Liver (tissue), 9 donors: Measurements from ENCODE around the gene EPB41L4B. TPM values are rescaled to one million over a fixed set of nuclear protein-coding genes. Genes with fewer than 3 reads are reported as not detected.
A peak's percentile ranks its signal among the peaks of the same experiment; 100 is the strongest.

ENCODE experiments used
- DNase-seq: peaks from one replicate; pipeline ENCODE4 v3.0.0-alpha.2; 2017; ENCODE audit warnings: low spot score
- H3K27ac ChIP-seq, 2 donors: one replicate each; pipeline ENCODE4 v1.7.0; 2013; ENCODE audit warnings: inconsistent platforms in 2 of 2, low read length in 2 of 2, control low read depth in 1 of 2, low read depth in 1 of 2, mild to moderate bottlenecking in 1 of 2
- H3K27me3 ChIP-seq, 4 donors: one replicate each; pipeline versions ENCODE4 v1.6.1 to v1.7.0; 2013; ENCODE audit warnings: low read length in 3 of 4, inconsistent platforms in 1 of 4, mild to moderate bottlenecking in 1 of 4, moderate library complexity in 1 of 4; ENCODE audit not compliant: control insufficient read depth in 4 of 4, insufficient read depth in 4 of 4
- H3K36me3 ChIP-seq, 4 donors: one replicate each; pipeline versions ENCODE4 v1.6.1 to v1.7.0; 2013; ENCODE audit warnings: low read length in 3 of 4, mild to moderate bottlenecking in 3 of 4, low read depth in 1 of 4, moderate library complexity in 1 of 4; ENCODE audit not compliant: control insufficient read depth in 4 of 4, insufficient read depth in 3 of 4
- H3K4me1 ChIP-seq, 4 donors: one replicate each; pipeline versions ENCODE4 v1.6.1 to v1.7.0; 2013; ENCODE audit warnings: low read length in 3 of 4, mild to moderate bottlenecking in 3 of 4, moderate library complexity in 1 of 4; ENCODE audit not compliant: control insufficient read depth in 4 of 4, insufficient read depth in 4 of 4
- H3K4me3 ChIP-seq, 3 donors: one replicate each; pipeline versions ENCODE4 v1.6.1 to v1.7.0; 2013; ENCODE audit warnings: low read length in 3 of 3, control low read depth in 1 of 3, low read depth in 1 of 3, mild to moderate bottlenecking in 1 of 3
- H3K9ac ChIP-seq, 2 donors: one replicate each; pipeline ENCODE4 v1.7.0; 2013; ENCODE audit warnings: low read length in 2 of 2, mild to moderate bottlenecking in 2 of 2, moderate library complexity in 2 of 2, control low read depth in 1 of 2, low read depth in 1 of 2
- H3K9me3 ChIP-seq, 4 donors: one replicate each; pipeline versions ENCODE4 v1.6.1 to v1.7.0; 2013; ENCODE audit warnings: low read length in 3 of 4; ENCODE audit not compliant: control insufficient read depth in 4 of 4
- ATF3 ChIP-seq: IDR thresholded peaks from 2 replicates; pipeline ENCODE4 v1.6.1; 2016; ENCODE audit warnings: antibody characterized with exemption
- CTCF ChIP-seq: fragments of 150-350 bp; IDR thresholded peaks from 2 replicates; pipeline ENCODE4 v1.5.1; 2017; ENCODE audit warnings: improper control_type of control experiment, low read depth, low read length; ENCODE audit not compliant: missing input control
- EGR1 ChIP-seq, 2 donors: IDR thresholded peaks; 2 replicates each; pipeline ENCODE4 v1.6.1; 2016 to 2018; ENCODE audit warnings: antibody characterized with exemption in 2 of 2, low read depth in 2 of 2
- FOXA1 ChIP-seq: IDR thresholded peaks from 2 replicates; pipeline ENCODE4 v1.6.1; 2016; ENCODE audit warnings: antibody characterized with exemption
- FOXA2 ChIP-seq: IDR thresholded peaks from 2 replicates; pipeline ENCODE4 v1.6.1; 2016; ENCODE audit warnings: antibody characterized with exemption
- GABPA ChIP-seq, 2 donors: IDR thresholded peaks in 1 of 2; conservative IDR thresholded peaks in 1 of 2; 2 replicates each; pipeline ENCODE4 v1.6.1; 2016; ENCODE audit warnings: antibody characterized with exemption in 2 of 2, mild to moderate bottlenecking in 1 of 2, moderate library complexity in 1 of 2
- HNF4A ChIP-seq, 2 donors: conservative IDR thresholded peaks; 2 replicates each; pipeline ENCODE4 v1.6.1; 2016; ENCODE audit warnings: antibody characterized with exemption in 2 of 2, mild to moderate bottlenecking in 2 of 2
- HNF4G ChIP-seq: IDR thresholded peaks from 2 replicates; pipeline ENCODE4 v1.6.1; 2016; ENCODE audit warnings: antibody characterized with exemption
- JUND ChIP-seq, 2 donors: IDR thresholded peaks; 2 replicates each; pipeline ENCODE4 v1.6.1; 2016; ENCODE audit warnings: antibody characterized with exemption in 2 of 2
- MAX ChIP-seq: IDR thresholded peaks from 2 replicates; pipeline ENCODE4 v1.6.1; 2016; ENCODE audit warnings: antibody characterized with exemption
- NR2F2 ChIP-seq: IDR thresholded peaks from 2 replicates; pipeline ENCODE4 v1.6.1; 2016; ENCODE audit warnings: antibody characterized with exemption
- RAD21 ChIP-seq, 2 donors: IDR thresholded peaks; 2 replicates each; pipeline ENCODE4 v1.6.1; 2016; ENCODE audit warnings: antibody characterized with exemption in 2 of 2, mild to moderate bottlenecking in 2 of 2
- REST ChIP-seq: IDR thresholded peaks from 2 replicates; pipeline ENCODE4 v1.6.1; 2016; ENCODE audit warnings: antibody characterized with exemption, mild to moderate bottlenecking
- RXRA ChIP-seq, 2 donors: IDR thresholded peaks; 2 replicates each; pipeline ENCODE4 v1.6.1; 2017 to 2018; ENCODE audit warnings: antibody characterized with exemption in 2 of 2, mild to moderate bottlenecking in 1 of 2
- SP1 ChIP-seq: IDR thresholded peaks from 2 replicates; pipeline ENCODE4 v1.6.1; 2018; ENCODE audit warnings: antibody characterized with exemption, mild to moderate bottlenecking
- TAF1 ChIP-seq: conservative IDR thresholded peaks from 2 replicates; pipeline ENCODE4 v1.6.1; 2016; ENCODE audit warnings: antibody characterized with exemption, mild to moderate bottlenecking
- YY1 ChIP-seq: IDR thresholded peaks from 2 replicates; pipeline ENCODE4 v1.6.1; 2016; ENCODE audit warnings: antibody characterized with exemption, mild to moderate bottlenecking
- ZBTB33 ChIP-seq: IDR thresholded peaks from 2 replicates; pipeline ENCODE4 v1.6.1; 2016; ENCODE audit warnings: antibody characterized with exemption
- WGBS: extraction: QIAGEN DNeasy Blood & Tissue Kit; methylation state at CpG from one replicate; pipeline ENCODE4 v1.1.7; 2013; 5-methylcytosine and 5-hydroxymethylcytosine counted together
- polyA plus RNA-seq, 2 donors: library from polyadenylated mRNA; stranded (reverse) in 1 of 2; unstranded in 1 of 2; fragments of 200-250 nt in 1 of 2; fragments of >200 nt in 1 of 2; fragmentation: Nextera tagmentation in 1 of 2; extraction: Ambion mirVana in 1 of 2; gene quantifications; one replicate each; pipeline versions ENCODE4 v1.2.1 to v1.2.3, GENCODE V29; 2013 to 2015
- total RNA-seq, 2 donors: library from RNA; depleted of rRNA; stranded (reverse); fragments of >200 nt; gene quantifications; one replicate each; pipeline ENCODE4 v1.2.3, GENCODE V29; 2014
- donor health status: healthy.
- donor health status: healthy.
- donor health status: healthy.
- donor health status: healthy.
- donor health status: healthy.

EPB41L4B gene
- total and polyA plus RNA-seq, 4 donors, result 9.9 to 42.6 (median 23.9) TPM

GRCh38 chr9:109277451-109277850 is 43.4 kb downstream of the EPB41L4B start:
- WGBS, result 30% methylated on average over 9 of the region's 9 CpGs
- no peaks in the 10 kb centered on the region for H3K36me3 ChIP-seq
- H3K9ac ChIP-seq, result no peak overlapping the region
- peak; percentile 36 for DNase-seq
- H3K27me3 ChIP-seq, result no peaks in the 10 kb centered on the region
- H3K4me1 ChIP-seq, result peaks cover 10 to 54% (median 39%) of the 10 kb centered on the region in 4 donors
- TF ChIP-seq GABPA (IDR thresholded peaks at IDR 0.05 in 1 of 2, conservative IDR thresholded peaks at IDR 0.05 in 1 of 2), result peak in 1 of 2 donors; percentile 34
- TF ChIP-seq JUND (IDR thresholded peaks at IDR 0.05), result peak in 1 of 2 donors; percentile 69
- no peak for TF ChIP-seq CTCF
- TF ChIP-seq MAX, result peak; percentile 77
- peak; percentile 21 for TF ChIP-seq ATF3
- TF ChIP-seq YY1, result peak; percentile 28
- TF ChIP-seq REST, result peak; percentile 16
- no peak for TF ChIP-seq FOXA2
- peak in 1 of 2 donors; percentile 40 for TF ChIP-seq EGR1 (IDR thresholded peaks at IDR 0.05; ENCODE audit: low read depth in 2 of 2)
- peak; percentile 90 to 92 for TF ChIP-seq HNF4A (conservative IDR thresholded peaks at IDR 0.05)
- TF ChIP-seq ZBTB33, result no peak
- peak; percentile 43 to 59 for TF ChIP-seq RAD21 (IDR thresholded peaks at IDR 0.05)
- peak; percentile 73 for TF ChIP-seq HNF4G
- TF ChIP-seq NR2F2, result peak; percentile 78
- peak; percentile 30 for TF ChIP-seq FOXA1
- no peak for TF ChIP-seq TAF1
- TF ChIP-seq RXRA (IDR thresholded peaks at IDR 0.05), result peak; percentile 99 to 100
- peak; percentile 90 for TF ChIP-seq SP1
- no peaks in the 10 kb centered on the region for H3K9me3 ChIP-seq
- H3K27ac ChIP-seq, result peak overlapping the region; percentile 3 to 71
- no peak overlapping the region for H3K4me3 ChIP-seq
